Measurements from ENCODE around the gene THAP7.
"Not testable (repeated sequence)": the region's sequence is repeated elsewhere in the genome, so short reads cannot be mapped to it uniquely, and the experiment has no call there.

THAP7 gene

DNA sequence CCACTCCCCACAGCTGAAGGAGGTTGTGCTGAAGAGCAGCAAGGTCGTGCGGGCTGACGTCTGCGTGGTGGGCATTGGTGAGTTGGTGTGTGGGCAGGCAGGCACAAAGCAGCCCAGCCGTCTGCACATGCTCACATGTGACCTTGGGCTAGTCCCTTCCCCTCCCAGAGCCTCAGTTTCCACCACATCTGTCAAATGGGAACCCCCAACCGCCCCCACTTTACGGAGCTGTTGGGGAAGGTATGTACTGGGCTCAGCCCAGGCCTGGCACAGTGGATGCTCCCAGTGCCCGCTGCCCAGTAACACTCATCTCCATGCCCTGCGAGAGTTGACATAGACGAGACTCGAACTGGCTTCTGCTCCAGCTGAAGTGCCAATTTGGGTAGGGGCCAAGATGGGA lies 24.9 kb downstream of the THAP7 start:
- DNase-seq: no peak

DNA sequence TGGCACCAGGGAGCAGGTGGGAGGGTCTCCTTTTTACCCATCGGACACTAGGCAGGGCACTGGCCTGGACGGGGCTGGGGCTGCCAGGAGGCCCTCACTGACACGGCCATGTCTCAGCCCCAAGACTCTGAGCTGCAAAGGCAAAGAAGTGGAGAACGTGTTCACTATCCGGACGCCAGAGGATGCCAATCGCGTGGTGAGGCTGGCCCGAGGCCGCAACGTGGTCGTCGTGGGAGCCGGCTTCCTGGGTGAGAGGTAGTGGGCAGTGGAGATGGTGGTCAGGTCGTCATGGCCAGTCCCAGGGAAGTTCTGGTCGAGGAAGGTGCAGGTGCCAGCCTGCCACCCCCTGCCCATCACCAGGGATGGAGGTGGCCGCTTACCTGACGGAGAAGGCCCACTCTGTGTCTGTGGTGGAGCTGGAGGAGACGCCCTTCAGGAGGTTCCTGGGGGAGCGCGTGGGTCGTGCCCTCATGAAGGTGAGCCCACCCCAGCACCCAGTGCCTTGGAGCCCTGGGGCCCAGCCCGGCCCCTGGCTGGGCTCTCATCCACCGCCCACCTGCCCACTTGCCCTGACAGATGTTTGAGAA lies 25.5 kb downstream of the THAP7 start:
- DNase-seq: no peak

DNA sequence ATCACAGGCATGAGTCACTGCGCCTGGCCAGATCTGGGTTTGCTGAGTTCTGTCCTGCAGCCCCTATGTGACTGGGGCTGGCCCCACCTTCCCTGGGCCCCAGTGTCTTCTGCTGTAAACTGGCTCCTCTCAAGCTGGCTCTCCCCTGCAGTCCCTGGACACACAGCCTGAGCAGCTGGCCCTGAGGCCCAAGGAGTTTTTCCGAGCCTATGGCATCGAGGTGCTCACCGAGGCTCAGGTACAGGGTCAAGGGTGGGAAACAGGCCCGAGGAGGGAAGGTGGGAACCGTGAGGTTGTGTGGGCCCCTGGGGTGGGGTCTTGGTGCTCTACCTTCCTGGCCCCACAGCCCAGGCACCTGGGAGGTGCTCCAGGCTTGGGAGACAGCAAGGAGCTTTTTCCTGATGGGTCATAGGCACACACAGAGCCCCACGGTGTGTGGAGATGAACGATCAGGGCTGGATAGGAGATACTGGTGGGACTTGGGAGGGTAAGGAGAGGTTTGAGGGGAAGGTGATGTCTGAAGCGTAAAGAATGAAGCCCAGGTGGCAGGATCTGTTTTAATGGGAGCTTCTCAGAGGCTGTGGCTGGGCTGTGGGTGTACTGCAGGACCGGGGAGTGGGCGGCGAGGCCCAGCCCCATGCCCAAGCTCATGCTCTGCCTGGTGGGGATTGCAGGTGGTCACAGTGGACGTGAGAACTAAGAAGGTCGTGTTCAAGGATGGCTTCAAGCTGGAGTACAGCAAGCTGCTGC lies 26.2 kb downstream of the THAP7 start:
- DNase-seq: no peak

DNA sequence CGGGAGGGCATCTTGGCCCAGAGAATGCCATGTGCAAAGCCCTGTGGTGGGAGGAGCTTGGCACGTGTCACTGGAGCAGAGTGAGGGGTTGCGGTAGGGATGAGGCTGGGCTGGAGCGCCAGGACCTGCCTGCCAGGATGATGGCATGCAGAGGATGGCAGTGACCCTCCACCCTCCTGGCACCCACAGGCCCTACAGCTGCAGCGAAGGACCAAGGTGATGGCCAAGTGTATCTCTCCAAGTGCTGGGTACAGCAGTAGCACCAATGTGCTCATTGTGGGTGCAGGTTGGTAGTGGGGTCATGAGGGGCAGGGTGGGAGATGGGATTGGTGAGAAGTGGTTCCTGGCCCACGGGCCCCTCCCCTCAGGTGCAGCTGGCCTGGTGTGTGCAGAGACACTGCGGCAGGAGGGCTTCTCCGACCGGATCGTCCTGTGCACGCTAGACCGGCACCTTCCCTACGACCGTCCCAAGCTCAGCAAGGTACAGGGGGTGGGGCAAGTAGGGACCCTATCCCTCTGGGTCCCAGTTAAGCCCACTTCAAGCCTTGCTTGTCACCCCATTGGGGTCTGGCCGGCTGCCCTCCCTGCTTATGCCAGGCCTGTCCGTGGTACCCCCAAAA lies 27.5 kb downstream of the THAP7 start:
- DNase-seq: no peak

DNA sequence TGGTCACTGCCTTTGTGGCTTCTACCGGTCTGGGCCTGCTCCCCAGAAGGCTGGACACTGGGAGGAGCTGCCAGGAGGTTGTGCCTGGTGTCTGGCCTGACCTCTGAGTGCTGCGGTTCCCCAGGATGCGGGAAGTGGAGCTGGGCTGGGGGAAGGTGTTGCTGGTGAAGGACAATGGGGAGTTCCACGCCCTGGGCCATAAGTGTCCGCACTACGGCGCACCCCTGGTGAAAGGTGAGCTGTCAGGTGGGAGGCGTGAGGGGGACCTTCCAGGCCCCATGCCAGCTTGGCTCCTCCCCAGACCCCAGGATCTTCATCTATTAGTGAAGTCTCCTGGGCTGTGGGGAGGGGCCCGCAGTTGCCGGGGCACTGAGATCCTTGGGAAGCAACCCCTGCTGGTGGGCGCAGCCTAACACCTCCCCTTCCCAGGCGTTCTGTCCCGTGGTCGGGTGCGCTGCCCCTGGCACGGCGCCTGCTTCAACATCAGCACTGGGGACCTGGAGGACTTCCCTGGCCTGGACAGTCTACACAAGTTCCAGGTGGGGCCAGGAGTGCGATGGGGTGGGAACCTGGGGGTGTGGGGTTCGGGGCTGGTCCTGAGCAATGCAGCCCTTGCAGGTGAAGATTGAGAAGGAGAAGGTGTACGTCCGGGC lies 28.2 kb downstream of the THAP7 start:
- DNase-seq: no peak

DNA sequence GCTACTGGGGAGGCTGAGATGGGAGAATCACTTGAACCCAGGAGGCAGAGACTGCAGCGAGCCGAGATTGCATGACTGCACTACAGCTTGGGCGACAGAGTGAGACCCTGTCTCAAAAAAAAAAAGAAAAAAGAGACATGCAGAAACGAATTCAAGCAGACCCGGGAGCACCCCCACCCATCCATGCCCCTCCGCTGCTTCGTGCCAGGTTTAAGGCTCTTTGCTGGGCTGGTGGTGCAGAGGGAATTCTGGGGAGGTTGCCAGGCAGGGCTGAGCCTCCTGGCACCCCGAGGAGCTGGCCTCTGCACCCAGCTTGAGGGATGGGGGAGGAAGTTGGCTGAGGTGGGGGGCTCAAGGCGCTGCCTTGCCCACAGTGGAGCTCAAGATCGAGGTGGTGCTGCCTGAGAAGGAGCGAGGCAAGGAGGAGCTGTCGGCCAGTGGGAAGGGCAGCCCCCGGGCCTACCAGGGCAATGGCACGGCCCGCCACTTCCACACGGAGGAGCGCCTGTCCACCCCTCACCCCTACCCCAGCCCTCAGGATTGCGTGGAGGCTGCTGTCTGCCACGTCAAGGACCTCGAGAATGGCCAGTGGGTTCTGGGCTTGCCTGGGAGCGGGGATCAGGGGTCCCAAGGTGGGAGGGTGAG lies 28.9 kb downstream of the THAP7 start:
- no peak for DNase-seq

DNA sequence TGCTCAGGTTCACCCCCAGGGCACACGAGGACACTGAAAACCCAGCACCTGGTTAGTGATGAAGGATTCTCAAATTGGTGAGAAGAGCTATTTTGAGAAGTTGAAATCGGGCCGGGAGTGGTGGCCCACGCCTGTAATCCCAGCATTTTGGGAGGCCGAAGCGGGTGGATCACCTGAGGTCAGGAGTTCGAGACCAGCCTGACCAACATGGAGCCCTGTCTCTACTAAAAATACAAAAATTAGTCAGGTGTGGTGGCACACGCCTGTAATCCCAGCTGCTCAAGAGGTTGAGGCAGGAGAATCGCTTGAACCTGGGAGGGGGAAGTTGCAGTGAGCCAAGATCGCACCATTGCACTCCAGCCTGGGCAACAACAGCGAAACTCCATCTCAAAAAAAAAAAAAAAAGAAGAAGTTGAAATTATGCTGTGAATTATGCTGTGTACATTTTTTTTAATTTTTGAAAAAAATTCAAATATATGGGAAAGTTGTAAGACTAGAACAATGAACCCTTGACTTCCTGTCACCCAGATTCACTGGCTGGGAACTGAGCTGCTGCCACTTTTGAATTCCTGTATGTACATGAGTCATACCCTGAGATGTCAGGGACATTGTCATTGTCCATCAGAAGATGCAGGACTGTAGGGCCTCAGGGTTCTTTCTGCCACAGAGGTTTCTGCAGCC lies 29.8 kb downstream of the THAP7 start:
- DNase-seq: not testable (repeated sequence)

DNA sequence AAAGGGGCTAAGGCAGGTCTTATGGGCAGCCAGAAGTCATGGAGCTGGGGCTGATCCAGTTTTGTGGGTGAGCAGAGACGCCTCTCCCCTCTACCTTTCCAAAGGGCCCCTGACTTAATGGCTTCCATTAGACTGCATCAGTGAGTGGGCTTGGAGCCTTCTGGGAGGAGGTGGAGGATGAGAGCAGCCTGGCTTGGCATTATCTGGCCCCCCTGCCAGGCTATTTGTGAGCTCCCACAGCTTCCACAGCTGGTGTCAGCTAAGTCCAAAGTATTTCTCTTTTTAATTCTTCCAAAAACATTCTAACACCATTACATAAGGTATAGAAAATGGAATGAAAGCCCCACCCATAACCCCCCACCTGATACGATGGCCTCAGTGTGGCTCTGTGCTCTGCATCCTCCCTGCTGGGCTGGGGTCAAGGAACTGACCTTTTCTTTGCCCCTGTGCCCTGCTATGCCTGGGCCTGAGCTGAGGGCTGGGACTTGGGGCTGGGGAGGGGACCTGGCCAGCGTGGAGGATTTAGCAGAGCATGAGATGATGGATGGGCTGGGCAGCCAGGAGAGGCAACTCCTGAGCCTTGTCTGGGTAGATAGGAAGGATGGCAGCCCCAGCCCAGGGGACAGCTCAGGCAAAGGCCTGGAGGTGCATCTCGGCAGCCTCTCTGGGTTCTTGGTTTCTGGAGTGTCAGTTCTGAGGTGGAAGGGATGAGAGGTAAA lies 30.8 kb downstream of the THAP7 start:
- DNase-seq: no peak

DNA sequence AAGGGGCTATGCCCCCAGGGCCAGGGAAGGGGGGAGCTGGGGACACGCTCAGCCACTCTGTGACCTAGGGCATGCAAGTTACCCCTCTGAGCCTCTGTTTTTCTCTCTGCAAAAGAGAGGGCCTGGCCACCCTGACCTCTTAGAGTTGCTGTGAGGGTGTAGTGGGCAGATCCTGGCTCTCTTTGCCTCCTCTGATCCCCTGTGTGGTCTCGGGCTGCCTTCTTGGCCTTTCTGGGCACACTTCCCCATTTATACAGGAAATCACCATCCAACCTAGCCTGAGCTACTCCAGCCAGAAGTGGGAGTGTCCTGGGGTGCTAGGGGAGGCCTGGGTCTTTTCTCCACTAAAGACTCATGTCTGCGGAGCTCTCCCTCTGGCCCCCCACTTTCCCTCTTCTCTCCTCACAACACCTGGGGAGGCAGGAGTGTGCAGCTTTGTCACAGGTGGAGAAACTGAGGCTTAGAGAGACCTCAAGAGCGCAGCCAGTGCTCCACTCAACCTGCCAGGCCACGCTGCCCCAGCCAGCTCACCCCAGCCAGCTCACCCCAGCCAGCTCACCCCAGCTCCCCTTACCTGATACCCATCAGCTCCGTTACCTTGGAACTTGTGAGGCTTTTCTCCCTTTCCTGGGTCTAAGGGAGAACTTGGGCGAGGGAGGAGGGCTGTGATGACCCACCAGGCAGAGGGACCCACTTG lies 33.5 kb downstream of the THAP7 start:
- DNase-seq: no peak

DNA sequence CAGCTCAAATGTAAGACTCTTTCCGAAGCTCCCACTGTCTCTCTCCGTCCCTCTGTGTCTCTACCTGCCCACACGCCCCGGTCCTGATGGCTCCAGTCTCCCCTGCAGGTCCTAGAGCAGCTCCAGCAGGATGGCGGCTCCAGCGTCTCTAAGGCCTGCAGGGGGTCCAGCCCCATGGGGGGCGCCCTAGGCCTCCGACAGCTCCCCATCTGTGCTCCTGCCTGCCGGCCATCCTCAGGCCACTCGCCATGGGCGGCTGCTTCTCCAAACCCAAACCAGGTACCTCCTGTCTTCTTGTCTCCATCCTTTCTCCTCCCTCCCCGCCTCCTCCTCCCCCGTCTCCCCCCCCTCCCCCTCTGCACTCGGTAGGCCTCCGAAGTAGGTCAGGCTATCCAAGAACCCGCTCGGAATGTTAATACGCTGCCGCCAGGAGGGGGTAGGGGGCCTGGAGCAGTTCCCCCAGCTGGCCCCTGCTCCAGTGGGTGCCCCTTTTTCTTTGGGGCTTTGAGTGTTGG lies 34.2 kb downstream of the THAP7 start:
- DNase-seq: no peak

DNA sequence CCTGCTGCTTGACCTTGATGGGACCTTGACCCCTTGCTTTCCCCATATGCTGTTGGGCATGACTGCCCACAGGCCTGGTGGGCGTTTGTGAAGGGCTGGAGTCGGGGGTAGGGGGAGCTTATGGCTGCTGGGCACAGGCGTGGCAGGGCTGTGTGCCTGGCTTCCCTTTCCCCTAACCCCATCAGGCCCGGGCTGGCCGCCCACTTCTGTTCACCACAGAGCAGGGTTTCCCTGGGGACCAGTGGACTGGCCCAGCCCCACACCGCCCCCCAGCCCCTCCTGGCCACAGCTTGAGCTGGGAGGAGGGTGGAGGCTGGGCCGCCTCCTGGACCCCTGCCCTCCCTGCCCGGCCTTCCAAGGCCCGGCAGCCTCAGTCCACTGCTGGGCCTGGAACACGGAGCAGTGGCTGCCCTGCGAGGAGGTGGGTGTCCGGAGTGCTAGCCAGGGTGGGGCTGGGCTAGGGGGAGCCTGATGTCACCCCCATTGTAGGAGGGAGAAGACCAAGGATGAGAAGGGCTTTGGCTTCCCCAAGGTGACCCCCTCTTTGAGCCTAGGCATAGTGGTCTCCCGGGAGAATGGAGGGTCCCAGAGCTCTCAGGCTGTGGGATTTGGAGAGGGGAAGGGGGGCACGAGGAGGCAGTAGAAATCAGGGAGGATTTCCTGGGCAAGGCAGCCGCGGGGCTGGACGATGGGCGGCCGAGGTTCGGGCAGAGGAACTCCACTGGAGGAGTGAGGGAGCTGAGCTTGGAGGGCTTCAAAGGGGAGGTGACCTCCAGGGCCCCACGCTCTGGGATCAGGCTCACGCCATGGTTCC lies 34.8 kb downstream of the THAP7 start, which contains the start of gene AIFM3:
TSS of gene AIFM3 (plus strand) at position 373 of the 814 bp plus-strand sequence. CDS start 690 bp downstream, outside the sequence.
- DNase-seq: no peak

DNA sequence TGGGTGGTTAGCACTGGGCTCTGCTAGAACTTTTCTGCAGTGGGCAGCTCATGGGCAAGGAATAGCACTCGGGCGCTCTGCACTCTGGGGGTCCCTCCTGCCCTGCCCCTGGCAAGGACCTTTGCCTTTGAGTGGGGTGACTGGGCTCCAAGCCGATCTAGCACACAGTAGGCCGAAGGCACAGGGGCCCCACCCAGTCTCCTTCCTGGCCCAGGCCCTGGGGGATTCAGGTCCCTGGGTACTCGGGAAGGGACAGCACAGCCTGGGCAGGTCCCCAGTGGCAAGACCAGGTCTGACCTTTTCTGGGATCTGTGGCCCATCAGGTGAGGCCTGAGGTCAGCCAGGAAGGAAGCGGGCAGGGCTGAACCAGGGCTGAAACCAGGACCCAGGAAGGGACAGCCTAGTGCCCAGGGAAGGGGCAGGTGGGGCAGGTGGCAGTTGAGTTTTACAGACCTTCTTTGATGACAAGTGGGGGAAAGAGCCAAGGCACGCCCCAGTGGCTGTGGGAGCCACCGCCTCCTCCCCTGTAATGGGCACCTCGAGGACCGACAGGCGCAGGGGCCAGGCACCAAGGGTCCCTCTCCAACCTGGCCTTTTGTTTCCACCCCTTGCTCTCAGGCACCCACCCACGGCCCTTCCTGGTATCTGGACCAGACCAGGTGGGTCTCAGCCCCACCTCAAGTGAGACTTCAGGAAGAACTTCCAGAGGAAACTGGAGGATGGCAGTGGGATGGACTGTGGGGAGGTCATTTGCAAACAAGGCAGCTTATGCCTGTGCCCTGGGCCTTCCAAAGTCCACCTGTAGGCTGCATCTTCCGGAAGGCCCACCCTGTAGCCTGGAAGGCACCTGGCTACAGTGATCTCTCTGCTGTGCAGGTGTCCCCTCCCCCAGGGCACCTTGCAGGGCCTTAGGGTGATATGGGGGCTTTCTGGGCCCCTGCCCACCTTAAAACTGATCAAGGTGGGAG lies 35.7 kb downstream of the THAP7 start:
- no peak for DNase-seq

DNA sequence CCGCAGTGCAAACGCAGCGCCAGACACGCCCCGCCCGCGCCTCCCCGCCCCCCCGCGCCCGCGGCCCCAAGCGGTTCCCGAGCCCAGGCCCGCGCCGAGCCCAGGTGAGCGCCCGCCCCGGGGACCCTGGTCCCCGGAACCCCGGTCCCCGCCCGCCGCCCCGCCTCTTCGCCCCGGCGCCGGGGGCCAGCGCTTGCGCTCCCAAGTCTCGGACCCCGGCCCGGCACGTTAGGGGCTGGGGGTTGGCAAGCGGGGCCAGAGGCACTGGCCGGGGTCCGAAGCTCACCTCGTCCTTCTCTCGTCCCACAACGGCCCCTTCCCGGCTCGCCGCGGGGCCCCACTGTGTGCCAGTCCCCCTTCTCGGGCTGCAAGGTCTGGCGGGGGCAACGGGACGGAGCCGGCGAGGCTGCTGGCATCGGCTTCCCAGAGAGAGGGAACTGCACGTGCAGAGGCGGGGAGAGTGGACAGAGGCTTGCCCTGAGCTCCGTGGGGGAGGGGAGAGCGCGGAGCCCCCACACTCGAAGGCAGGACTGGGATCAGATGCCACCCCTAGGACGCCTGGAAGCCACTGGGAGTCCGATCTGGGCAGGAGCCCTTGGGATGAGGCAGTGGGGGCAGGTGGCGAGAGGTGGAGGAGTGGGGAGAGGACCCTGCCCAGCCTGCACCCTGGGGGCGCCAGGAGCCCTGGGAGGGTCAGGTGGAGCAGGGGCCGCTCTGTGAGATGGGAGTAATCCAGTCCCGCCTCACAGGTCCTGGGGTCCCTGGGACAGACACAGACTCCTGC lies 36.6 kb downstream of the THAP7 start:
- no peak for DNase-seq

DNA sequence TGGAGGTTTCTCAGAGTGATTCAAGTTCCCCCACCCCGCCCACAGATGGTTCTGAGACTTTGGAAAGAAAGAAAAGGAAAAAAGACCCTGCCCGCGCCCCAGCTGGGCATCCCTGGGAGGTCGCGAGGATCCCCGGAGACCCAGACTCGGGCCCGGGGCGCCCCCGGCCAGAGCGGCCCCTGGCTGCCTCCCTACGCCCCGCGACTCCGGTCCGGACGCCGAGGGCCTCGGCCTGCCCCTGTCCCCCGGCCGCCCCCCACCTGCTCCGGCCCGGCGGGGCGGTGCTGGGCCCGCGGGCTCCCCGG lies 37.2 kb downstream of the THAP7 start:
- no peak for DNase-seq

DNA sequence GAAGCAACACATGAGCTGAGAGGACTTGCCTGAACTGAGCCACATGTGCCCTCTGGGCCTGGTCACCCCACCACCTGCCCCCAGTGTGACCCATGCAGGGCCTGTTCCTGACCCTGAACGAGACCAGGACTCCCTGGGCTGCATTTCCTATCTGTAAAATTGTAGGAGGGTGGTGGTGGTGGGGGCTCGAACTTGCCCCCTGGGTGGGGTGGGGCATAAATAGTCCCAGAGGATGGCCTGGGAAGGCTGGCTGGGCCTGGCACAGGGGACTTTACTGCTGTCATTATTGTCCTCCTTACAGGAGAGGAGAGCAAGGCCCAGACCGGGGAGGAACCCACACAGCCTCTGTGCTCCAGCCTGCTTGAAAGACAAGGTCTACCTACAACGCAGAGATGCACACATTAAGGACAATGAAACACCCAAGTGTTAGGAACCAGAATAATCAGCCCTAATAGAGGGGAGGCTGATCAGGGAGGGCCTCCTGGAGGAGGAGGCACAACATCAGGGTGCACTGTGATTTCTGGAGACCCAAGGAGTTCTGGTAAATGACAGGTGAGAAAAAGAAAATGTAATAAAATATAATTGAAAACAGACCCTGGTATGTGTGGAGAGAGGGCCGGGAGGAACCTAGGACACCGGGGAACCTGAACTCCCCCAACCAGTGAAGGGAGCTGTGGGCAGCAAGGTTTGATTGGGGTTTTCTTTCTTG lies 37.7 kb downstream of the THAP7 start:
- no peak for DNase-seq

DNA sequence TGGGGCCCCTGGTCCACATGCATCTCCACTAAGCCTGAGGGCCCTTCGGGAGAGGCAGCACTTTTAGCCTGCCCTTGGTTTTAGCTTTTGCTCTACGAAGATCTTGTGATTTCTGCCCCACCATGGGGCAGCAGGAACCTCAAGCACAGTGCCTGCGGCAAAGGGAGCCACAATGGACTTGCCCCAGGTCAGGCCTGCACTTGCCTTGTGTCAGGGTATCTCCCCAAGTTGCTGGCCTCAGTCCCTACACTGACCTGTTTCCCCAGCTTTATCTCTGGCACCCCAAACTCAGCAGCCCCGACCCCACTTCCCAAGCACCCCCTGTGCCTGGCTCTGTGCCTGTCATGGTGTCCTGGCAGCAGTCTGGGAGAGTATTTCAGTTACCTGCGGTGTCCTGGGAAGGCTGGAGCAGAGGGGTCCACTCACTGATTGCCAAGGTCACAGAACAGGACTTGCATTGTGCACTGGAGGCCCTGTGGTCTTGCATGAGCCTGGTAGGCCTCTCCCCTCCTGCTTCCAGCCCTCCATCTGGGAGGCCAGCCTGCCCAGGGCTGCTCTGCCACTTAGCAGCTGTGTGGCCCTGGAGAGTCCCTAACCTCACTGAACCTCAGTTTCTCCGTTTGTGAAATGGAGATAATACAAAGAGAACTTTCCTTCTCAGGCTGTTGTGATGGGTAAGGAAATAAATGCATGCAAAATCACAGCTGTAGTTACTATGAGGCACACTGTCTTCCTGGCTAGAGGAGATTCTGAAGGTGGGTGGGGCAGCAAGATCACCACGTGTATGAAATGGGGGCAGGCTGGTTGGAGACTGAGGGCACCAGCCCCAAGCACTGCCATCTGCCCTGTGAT lies 38.5 kb downstream of the THAP7 start:
- no peak for DNase-seq

Measured in hematopoietic multipotent progenitor cell treated with erythropoietin and hydrocortisone succinate and interleukin-3 and kit ligand, for 8 days (in vitro differentiated cells).